Natural killer cell (primary cell): ENCODE measurements around the gene PPFIA1. TPM values are rescaled to one million over a fixed set of nuclear protein-coding genes. Genes with fewer than 3 reads are reported as not detected.

ENCODE experiments used
- ATAC-seq, 3 donors: fragments of 150-1000 bp in 2 of 3; fragments of 200-7000 bp in 1 of 3; cut with Tn5 transposase; 1 replicate in 1 of 3; 2 replicates in 2 of 3; pipeline ENCODE4 v1.10.0; 2021; ENCODE audit warnings: mild to moderate bottlenecking in 2 of 3, moderate library complexity in 2 of 3
- DNase-seq, 2 donors: peaks; one replicate each; pipeline versions ENCODE4 v3.0.0 to v3.0.0-alpha.2; 2013 to 2021; ENCODE audit warnings: mixed read lengths in 1 of 2
- H3K27ac ChIP-seq: one replicate; pipeline ENCODE4 v1.5.1; 2013; ENCODE audit warnings: mild to moderate bottlenecking, low read length
- H3K27me3 ChIP-seq: one replicate; pipeline ENCODE4 v1.6.1; 2013; ENCODE audit warnings: low read length; ENCODE audit not compliant: control insufficient read depth, insufficient read depth
- H3K36me3 ChIP-seq: one replicate; pipeline ENCODE4 v1.6.1; 2013; ENCODE audit warnings: low read length; ENCODE audit not compliant: control insufficient read depth, insufficient read depth
- H3K4me1 ChIP-seq: one replicate; pipeline ENCODE4 v1.6.1; 2013; ENCODE audit warnings: low read length; ENCODE audit not compliant: control insufficient read depth, insufficient read depth
- H3K4me3 ChIP-seq: one replicate; pipeline ENCODE4 v1.5.1; 2013; ENCODE audit warnings: low read length
- H3K9me3 ChIP-seq: one replicate; pipeline ENCODE4 v1.6.1; 2013; ENCODE audit warnings: low read length; ENCODE audit not compliant: control insufficient read depth, insufficient read depth
- H3K27ac Mint-ChIP-seq, 2 donors: one replicate each; pipeline ENCODE4 v1.8.0; 2022; ENCODE audit warnings: mild to moderate bottlenecking in 2 of 2, mixed read lengths in 2 of 2, moderate library complexity in 1 of 2
- H3K27me3 Mint-ChIP-seq, 2 donors: one replicate each; pipeline ENCODE4 v1.8.0; 2022; ENCODE audit warnings: low read depth in 2 of 2, mixed read lengths in 2 of 2
- H3K36me3 Mint-ChIP-seq: one replicate; pipeline ENCODE4 v1.8.0; 2022; ENCODE audit warnings: mixed read lengths
- H3K4me1 Mint-ChIP-seq, 2 donors: one replicate each; pipeline ENCODE4 v1.8.0; 2022; ENCODE audit warnings: mixed read lengths in 2 of 2
- H3K4me3 Mint-ChIP-seq: one replicate; pipeline ENCODE4 v1.8.0; 2022; ENCODE audit warnings: mild to moderate bottlenecking, moderate library complexity, mixed read lengths
- H3K9me3 Mint-ChIP-seq, 2 donors: one replicate each; pipeline ENCODE4 v1.8.0; 2022; ENCODE audit warnings: mixed read lengths in 2 of 2
- CTCF ChIP-seq: fragments of 200-600 bp; IDR thresholded peaks from one replicate; pipeline ENCODE4 v1.8.0; 2022; ENCODE audit warnings: antibody characterized with exemption
- WGBS: methylation state at CpG from one replicate; pipeline ENCODE4 v1.1.7; 2013; ENCODE audit warnings: missing lambda C conversion rate; ENCODE audit not compliant: insufficient coverage; 5-methylcytosine and 5-hydroxymethylcytosine counted together
- intact Hi-C: fragments of 100-400 bp; cut with micrococcal nuclease; formaldehyde crosslinking; loops from one replicate; pipeline ENCODE4 v1.14.2; 2022
- total RNA-seq, 4 donors: library from RNA; stranded (reverse); fragments of 120-200 nt in 1 of 4; gene quantifications; one replicate each; pipeline versions ENCODE4 v1.2.3 to v1.2.4, GENCODE V29; 2013 to 2022

PPFIA1 gene
- total RNA-seq, 3 donors from 2014 or later (not counting 1 experiment from before 2014, with no cell fraction given) = 42.1 to 75.4 (median 51.7) TPM

- Histone ChIP-seq H3K4me3 (no peak overlapping the region), H3K27ac (no peak overlapping the region), H3K36me3 (peaks cover 26% of the 10 kb centered on the region), H3K27me3 (no peaks in the 10 kb centered on the region), H3K4me1 (no peaks in the 10 kb centered on the region), H3K9me3 (no peaks in the 10 kb centered on the region)
- 97% methylated on average over 14 of the region's 15 CpGs for WGBS
- Mint-ChIP-seq H3K27ac (no peak overlapping the region), H3K4me1 (no peaks in the 10 kb centered on the region), H3K9me3 (no peaks in the 10 kb centered on the region), H3K36me3 (peaks cover 12% of the 10 kb centered on the region), H3K4me3 (no peak overlapping the region), H3K27me3 (no peaks in the 10 kb centered on the region)
- intact Hi-C loops = no loop called here
- no peak for TF ChIP-seq CTCF
- DNase-seq (no peak), ATAC-seq (peak in 1 of 3 donors; percentile 10)
Observed at GRCh38 chr11:70381872-70382861, 111.7 kb downstream of the PPFIA1 start.

GRCh38 chr11:70383664-70384565 lies 113.4 kb downstream of the PPFIA1 start:
- no peak overlapping the region for H3K4me3 ChIP-seq

GRCh38 chr11:70384566-70385152 lies 114.2 kb downstream of the PPFIA1 start:
- DNase-seq (no peak), ATAC-seq (no peak)
- Mint-ChIP-seq H3K36me3 (peaks cover 6% of the 10 kb centered on the region), H3K4me1 (no peaks in the 10 kb centered on the region), H3K4me3 (no peak overlapping the region), H3K27ac (no peak overlapping the region), H3K9me3 (no peaks in the 10 kb centered on the region), H3K27me3 (peaks cover 12 to 23% of the 10 kb centered on the region in 2 donors)
- peaks cover 6% of the 10 kb centered on the region for H3K27me3 ChIP-seq
- no peak overlapping the region for H3K27ac ChIP-seq
- no peaks in the 10 kb centered on the region for H3K9me3 ChIP-seq
- H3K4me3 ChIP-seq = no peak overlapping the region
- intact Hi-C loops = no loop called here
- H3K36me3 ChIP-seq = peaks cover 12% of the 10 kb centered on the region
- no peaks in the 10 kb centered on the region for H3K4me1 ChIP-seq
- 95% methylated on average over 18 of the region's 18 CpGs for WGBS
- TF ChIP-seq CTCF = no peak

More at GRCh38 chr11:70383664-70384565, 113.4 kb downstream of the PPFIA1 start:
- H3K27me3 ChIP-seq = no peaks in the 10 kb centered on the region
- WGBS = 96% methylated on average over 11 of the region's 11 CpGs
- intact Hi-C loops = no loop called here
- Mint-ChIP-seq H3K27ac (no peak overlapping the region), H3K4me3 (no peak overlapping the region), H3K27me3 (peaks cover 6 to 15% of the 10 kb centered on the region in 2 donors), H3K9me3 (no peaks in the 10 kb centered on the region), H3K36me3 (peaks cover 6% of the 10 kb centered on the region), H3K4me1 (no peaks in the 10 kb centered on the region)
- H3K36me3 ChIP-seq = peaks cover 14% of the 10 kb centered on the region
- H3K9me3 ChIP-seq = no peaks in the 10 kb centered on the region
- ATAC-seq (no peak), DNase-seq (no peak)
- TF ChIP-seq CTCF = no peak
- H3K27ac ChIP-seq = no peak overlapping the region
- H3K4me1 ChIP-seq = no peaks in the 10 kb centered on the region
